HUES64 (cell line): Measurements from ENCODE around the gene FAM98C.
A peak's percentile ranks its signal among the peaks of the same experiment; 100 is the strongest.
"Not testable (repeated sequence)": the region's sequence is repeated elsewhere in the genome, so short reads cannot be mapped to it uniquely, and the experiment has no call there.

Source experiments
- H3K27ac ChIP-seq: 2 replicates; pipeline ENCODE4 v1.7.0; 2013; ENCODE audit warnings: low read depth, low read length, inconsistent platforms
- H3K27me3 ChIP-seq: 2 replicates; pipeline ENCODE4 v1.6.1; 2013; ENCODE audit warnings: mild to moderate bottlenecking, low read length; ENCODE audit not compliant: insufficient read depth
- H3K36me3 ChIP-seq: 2 replicates; pipeline ENCODE4 v1.6.1; 2013; ENCODE audit warnings: mild to moderate bottlenecking, low read length; ENCODE audit not compliant: insufficient read depth
- H3K4me1 ChIP-seq: 2 replicates; pipeline ENCODE4 v1.6.1; 2013; ENCODE audit warnings: mild to moderate bottlenecking, low read length, moderate library complexity; ENCODE audit not compliant: insufficient read depth
- H3K4me3 ChIP-seq: 2 replicates; pipeline ENCODE4 v1.5.1; 2013; ENCODE audit warnings: mild to moderate bottlenecking, low read length, moderate library complexity
- H3K9ac ChIP-seq: 2 replicates; pipeline ENCODE4 v1.6.1; 2013; ENCODE audit warnings: mild to moderate bottlenecking, low read depth, low read length
- H3K9me3 ChIP-seq: 2 replicates; pipeline ENCODE4 v1.6.1; 2013; ENCODE audit warnings: low read depth, low read length; ENCODE audit not compliant: insufficient read depth
- whole genome bisulfite sequencing: fragments of 150-250, 120-280 bp; methylation state at CpG from one replicate; pipeline ENCODE4 v1.1.7; 2013; ENCODE audit warnings: missing lambda C conversion rate; 5-methylcytosine and 5-hydroxymethylcytosine counted together

FAM98C gene

DNA sequence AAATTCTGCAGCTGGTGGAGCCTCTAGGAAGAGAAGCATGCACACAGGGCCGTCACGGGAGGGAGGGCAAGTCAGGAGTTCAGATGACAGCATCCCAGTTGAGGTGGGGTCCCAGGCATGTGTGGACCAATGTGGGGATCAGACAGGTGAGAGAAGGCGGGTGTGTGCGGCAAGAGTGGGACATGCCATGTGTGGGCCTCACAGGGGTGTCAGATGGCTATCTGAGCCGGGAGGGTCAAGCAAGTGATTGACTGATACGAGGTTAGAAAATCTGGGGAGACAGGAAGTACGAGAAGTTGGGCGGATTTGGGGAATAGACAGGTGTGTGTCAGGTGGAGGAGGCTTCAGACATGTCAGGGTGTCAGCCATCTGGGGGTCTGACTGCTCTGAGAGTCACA lies 14.3 kb downstream of the FAM98C start:
- Histone ChIP-seq H3K9ac (no peak overlapping the region), H3K4me1 (no peaks in the 10 kb centered on the region), H3K27ac (no peak overlapping the region), H3K36me3 (no peaks in the 10 kb centered on the region), H3K9me3 (no peaks in the 10 kb centered on the region), H3K4me3 (peak overlapping the region; percentile 56; the same call in 1 of the 2 replicates), H3K27me3 (peaks cover 12% of the 10 kb centered on the region)
- WGBS = 89% methylated on average over 8 of the region's 8 CpGs

DNA sequence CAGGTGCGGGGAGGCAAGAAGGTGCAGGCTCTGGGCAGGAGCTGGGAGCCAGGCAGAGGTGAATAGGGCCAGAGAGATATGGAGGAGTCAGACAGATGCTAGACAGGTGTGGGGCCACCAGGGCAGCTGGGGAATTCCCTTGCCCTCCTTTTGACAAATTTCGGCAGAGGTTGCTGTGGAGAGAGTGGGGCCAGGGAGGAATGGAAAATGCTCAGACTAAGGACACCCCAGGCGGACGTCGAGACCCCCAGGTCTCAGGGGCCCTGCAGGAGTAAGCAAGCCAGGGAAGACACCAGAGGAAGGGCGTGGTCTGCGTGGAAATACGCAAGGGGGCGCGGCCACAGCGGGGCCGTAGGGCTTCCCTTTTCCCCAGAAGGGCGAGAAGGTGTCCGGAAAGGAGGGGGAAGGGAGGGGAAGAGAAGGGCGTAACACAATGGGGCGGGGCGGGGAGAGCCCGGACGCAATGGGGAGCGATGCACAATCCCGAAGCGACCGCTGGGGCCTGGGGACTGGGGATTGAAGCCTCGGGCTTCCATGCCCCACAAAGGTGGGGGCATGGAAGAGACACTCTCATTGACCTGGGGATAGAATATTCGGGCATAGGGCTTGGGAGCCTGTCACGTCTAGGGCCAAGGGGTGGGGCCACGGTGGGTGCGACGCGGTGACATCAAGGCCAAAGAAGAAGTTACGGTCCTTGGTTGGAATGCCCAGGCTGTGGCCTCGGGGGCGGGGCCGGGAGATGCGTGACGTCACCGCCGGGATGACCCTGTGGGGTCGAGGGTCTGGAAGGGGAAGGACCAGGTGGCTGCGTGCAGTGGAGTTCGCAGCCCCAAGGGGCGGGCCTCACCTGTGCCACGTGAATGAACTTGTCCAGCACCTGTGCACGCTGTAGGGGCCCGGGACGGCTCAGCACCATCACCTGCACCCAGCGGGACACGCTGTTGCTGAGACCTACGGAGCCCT lies 14.9 kb downstream of the FAM98C start:
- Histone ChIP-seq H3K27ac (no peak overlapping the region), H3K9ac (peak overlapping the region; percentile 19; the same call in 1 of the 2 replicates), H3K36me3 (no peaks in the 10 kb centered on the region), H3K4me1 (no peaks in the 10 kb centered on the region), H3K4me3 (peak overlapping the region; percentile 56), H3K27me3 (peaks cover 12% of the 10 kb centered on the region), H3K9me3 (no peaks in the 10 kb centered on the region)
- WGBS = 5% methylated on average over 49 of the region's 49 CpGs

DNA sequence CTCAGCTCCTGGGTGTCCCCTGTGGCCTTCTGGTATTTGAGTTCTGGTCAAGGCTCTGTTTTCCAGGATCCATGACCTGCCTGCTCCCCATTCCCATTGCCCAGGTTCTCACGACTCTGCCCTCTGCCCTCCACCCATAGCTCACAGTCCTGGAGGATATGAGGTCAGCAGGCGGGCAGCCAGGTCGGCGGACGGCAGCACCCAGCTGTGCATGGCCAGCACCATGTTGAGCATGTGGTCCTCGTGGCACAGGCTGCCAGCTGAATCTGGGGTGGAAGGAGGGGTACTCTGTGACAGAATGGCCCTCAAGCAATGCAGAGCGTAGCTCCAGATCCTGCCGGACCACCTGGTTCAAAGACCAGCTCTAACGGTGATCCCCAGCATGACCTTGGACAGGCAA lies 18.0 kb downstream of the FAM98C start:
- H3K9ac ChIP-seq = no peak overlapping the region
- H3K9me3 ChIP-seq = no peaks in the 10 kb centered on the region
- H3K4me3 ChIP-seq = no peak overlapping the region
- H3K36me3 ChIP-seq = no peaks in the 10 kb centered on the region
- H3K27me3 ChIP-seq = peaks cover 12% of the 10 kb centered on the region
- 93% methylated on average over 9 of the region's 9 CpGs for WGBS
- H3K27ac ChIP-seq = no peak overlapping the region
- H3K4me1 ChIP-seq = peaks cover 6% of the 10 kb centered on the region

DNA sequence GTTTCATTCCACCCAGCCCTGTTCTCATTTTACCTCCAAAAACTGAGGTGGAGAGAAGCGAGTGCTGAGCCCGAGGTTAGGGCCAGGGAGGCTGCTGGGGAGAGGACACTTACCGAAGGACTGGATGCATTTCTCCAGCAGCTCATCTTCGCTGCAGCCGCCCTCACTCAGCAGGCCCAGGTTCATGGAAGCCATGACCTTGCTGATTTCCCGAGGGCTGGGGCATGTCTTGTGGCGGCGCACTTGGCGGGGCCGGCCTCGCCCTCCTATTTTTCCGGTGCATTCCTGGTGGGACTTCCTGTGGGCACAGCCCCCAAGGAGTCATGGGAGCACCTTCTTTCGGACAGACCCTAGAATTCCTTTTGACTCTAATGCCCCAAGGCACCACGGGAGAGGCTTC lies 19.0 kb downstream of the FAM98C start:
- Histone ChIP-seq H3K27ac (no peak overlapping the region), H3K4me3 (no peak overlapping the region), H3K27me3 (peaks cover 12% of the 10 kb centered on the region), H3K4me1 (peaks cover 14% of the 10 kb centered on the region), H3K9me3 (no peaks in the 10 kb centered on the region), H3K9ac (no peak overlapping the region), H3K36me3 (no peaks in the 10 kb centered on the region)
- 85% methylated on average over 14 of the region's 14 CpGs for WGBS

DNA sequence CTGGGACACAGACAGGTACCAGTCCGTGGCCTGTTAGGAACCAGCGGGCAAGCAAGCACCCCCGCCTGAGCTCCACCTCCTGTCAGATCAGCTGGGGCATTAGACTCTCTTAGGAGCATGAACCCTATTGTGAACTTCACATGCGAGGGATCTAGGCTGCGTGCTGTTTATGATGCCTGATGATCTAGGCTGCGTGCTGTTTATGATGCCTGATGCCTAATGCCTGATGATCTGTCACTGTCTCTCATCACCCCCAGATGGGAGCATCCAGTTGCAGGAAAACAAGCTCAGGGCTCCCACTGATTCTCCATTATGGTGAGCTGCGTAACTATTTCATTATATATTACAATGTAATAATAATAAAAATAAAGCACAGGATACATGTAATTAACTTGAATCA lies 19.5 kb downstream of the FAM98C start:
- WGBS = 88% methylated on average over 6 of the region's 7 CpGs
- no peak overlapping the region for H3K4me3 ChIP-seq
- H3K36me3 ChIP-seq = no peaks in the 10 kb centered on the region
- no peaks in the 10 kb centered on the region for H3K9me3 ChIP-seq
- peaks cover 14% of the 10 kb centered on the region for H3K4me1 ChIP-seq
- H3K9ac ChIP-seq = no peak overlapping the region
- H3K27ac ChIP-seq = no peak overlapping the region
- H3K27me3 ChIP-seq = peaks cover 12% of the 10 kb centered on the region

DNA sequence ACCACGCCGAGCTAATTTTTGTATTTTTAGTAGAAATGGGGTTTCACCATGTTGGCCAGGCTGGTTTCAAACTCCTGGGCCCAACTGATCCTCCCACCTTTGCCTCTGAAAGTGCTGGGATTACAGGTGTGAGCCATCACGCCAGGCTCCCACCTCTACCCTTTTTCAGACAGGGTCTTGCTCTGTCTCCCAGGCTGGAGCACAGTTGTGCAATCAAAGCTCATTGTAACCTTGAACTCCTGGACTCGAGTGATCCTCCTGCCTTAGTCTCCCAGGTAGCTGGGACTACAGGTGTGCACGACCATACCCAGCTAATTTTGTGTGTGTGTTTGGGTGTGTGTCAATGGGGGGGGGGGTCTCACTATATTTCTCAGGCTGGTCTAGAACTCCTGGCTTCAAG lies 21.4 kb downstream of the FAM98C start:
- 92% methylated on average over 3 of the region's 5 CpGs for WGBS
- Histone ChIP-seq H3K4me3 (no peak overlapping the region), H3K27me3 (peaks cover under 1% of the 10 kb centered on the region), H3K9me3 (no peaks in the 10 kb centered on the region), H3K36me3 (no peaks in the 10 kb centered on the region), H3K9ac (no peak overlapping the region), H3K4me1 (peaks cover 14% of the 10 kb centered on the region), H3K27ac (no peak overlapping the region)

DNA sequence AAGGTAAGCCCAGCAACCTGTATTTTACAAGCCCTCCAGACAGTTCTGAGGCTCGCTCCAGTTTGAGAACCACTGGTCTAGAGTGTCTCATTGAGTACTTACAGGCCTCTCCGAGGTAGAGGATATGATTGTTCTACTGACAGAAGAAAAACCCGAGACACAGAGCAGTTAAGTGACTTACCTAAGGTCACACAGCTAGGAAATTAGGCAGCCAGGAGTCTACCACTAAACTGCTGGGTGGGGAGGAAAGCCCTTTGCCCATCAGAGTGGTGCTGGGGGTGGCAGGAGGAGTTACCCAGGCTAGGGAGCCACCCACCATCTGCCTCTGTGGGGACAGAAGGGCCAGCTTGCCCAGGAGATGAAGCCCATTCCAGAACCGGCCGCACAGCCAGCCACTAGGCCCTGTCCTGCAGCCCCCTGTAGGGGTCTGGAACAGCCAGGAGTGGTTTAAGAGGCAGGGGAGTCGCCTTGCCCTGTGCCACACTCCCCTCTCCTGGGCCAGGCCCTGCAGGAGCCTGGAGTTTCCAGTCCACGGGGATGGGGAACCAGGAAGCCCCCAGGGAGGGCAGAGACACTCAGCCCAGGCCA lies 22.4 kb downstream of the FAM98C start:
- Histone ChIP-seq H3K9ac (peak overlapping the region; percentile 41; the same call in 1 of the 2 replicates), H3K27me3 (no peaks in the 10 kb centered on the region), H3K4me1 (peaks cover 14% of the 10 kb centered on the region), H3K36me3 (no peaks in the 10 kb centered on the region), H3K4me3 (no peak overlapping the region), H3K27ac (no peak overlapping the region), H3K9me3 (no peaks in the 10 kb centered on the region)
- 84% methylated on average over 7 of the region's 7 CpGs for WGBS

DNA sequence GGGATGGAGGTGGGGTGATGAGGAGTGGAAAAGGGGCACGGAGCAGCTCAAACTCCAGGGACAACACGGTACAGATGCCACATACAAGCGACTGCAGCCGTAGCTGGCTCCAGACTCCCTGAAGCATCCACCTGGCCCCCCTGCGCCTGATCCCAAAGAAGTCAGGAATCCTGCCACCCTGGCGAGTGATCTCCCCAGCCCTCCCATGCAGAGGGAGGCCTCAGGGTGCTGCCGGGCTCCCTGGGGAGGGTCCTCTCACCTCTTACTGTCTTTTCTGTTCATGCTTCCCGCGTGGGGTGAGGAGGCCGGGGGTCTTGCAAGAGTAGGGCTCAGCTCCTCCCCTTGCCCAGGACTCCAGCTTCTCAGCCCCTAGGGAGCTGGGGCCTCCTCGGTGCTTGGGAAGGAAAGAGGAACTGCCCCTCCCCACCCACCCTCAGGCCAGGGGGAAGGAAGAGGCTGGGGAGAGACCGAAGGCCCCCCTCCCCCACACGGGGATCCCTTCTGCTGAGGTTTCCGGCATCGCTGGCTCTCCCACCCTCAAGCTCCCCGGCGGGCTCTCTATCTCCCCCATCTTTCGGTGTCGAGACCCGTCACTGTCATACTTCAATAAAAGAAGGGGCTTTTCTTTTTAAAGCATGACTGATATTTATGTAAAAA lies 23.0 kb downstream of the FAM98C start, which contains the start of gene RASGRP4:
Gene RASGRP4 (minus strand): TSS at position 410 of the 657 bp plus-strand sequence. CDS start 128 bp downstream, at position 282.
- Histone ChIP-seq H3K27ac (no peak within 1 kb of the TSS), H3K9me3 (no peaks in the 10 kb centered on the region), H3K27me3 (no peaks in the 10 kb centered on the region), H3K4me3 (no peak within 1 kb of the TSS), H3K9ac (peak within 1 kb of the TSS; percentile 41; the same call in 1 of the 2 replicates), H3K36me3 (no peaks in the 10 kb centered on the region), H3K4me1 (peaks cover 14% of the 10 kb centered on the region)
- whole genome bisulfite sequencing = 45% methylated on average over 17 of the region's 20 CpGs

DNA sequence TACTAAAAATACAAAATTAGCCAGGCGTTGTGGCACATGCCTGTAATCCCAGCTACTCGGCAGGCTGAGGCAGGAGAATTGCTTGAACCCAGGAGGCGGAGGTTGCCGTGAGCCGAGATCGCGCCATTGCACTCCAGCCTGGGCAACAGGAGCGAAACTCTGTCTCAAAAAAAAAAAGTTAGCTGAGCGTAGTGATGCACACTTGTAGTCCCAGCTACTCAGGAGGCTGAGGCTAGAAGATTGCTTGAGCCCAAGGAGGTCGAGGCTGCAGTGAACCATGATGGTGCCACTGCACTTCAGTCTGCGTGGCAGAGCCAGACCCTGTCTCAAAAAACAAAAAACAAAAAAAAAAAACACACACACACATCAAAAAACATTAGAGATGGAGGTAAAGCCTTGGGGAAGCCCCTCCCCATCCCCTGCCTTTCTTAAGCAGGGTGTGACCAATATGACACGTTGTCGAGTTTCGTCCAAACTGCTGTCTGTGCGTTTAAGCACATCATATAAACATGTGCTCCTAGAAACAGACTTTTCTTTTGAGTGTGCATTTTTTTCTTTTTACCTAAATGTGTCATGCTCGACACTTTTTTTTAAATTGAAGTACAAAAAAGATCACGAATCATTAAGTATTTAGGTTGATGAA lies 24.3 kb downstream of the FAM98C start:
- H3K27ac ChIP-seq, H3K9me3 ChIP-seq, H3K36me3 ChIP-seq, H3K4me3 ChIP-seq, H3K27me3 ChIP-seq, H3K9ac ChIP-seq: not testable (repeated sequence)
- 89% methylated on average over 16 of the region's 17 CpGs for WGBS
- peaks cover 14% of the 10 kb centered on the region for H3K4me1 ChIP-seq

DNA sequence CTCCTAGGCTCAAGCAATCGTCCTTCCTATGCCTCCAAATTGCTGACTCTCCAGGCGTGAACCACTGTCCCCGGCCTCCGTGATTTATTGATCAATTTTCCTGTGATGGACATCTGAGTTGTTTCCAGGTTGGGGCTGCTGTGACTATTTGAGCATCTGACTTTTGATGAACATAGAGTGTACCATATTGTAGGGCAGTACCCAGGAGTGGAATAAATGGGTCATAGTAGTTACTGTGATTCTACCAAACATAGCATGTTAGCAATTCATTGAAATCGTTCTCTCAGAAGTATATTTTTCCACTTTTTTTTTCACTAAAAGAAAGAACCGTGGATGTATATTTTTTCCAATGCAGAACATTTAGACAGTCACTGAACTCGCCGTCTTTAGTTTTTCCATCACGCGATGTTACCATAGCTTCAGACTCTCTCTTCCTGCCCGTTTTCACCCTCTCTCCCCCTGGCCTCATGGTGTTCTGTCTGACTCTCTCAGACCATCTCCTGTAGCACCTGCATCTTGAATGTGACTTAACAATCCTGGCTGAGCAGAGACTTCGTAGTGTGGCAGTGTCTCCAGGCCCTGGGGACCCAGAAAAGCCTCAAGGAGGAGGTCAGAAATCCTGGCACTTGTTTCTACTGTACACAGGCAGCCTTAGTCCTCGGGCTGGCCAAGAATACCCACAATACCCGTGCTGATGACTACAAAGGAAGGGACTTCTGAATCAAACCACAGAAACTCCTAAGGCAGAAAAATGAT lies 26.3 kb downstream of the FAM98C start:
- WGBS = 85% methylated on average over 14 of the region's 14 CpGs
- Histone ChIP-seq H3K9me3 (no peaks in the 10 kb centered on the region), H3K4me1 (peaks cover 14% of the 10 kb centered on the region), H3K4me3 (no peak overlapping the region), H3K27ac (no peak overlapping the region), H3K36me3 (no peaks in the 10 kb centered on the region), H3K27me3 (no peaks in the 10 kb centered on the region; the same call in 1 of the 2 replicates), H3K9ac (no peak overlapping the region)
